Neuronal stem cell (in vitro differentiated cells): ENCODE results near the gene BPHL.
"Not testable (repeated sequence)": the region's sequence is repeated elsewhere in the genome, so short reads cannot be mapped to it uniquely, and the experiment has no call there.

ENCODE experiments used
- DNase-seq: peaks from one replicate; pipeline ENCODE4 v3.0.0-alpha.2; 2013; ENCODE audit warnings: low spot score
- H2AFZ ChIP-seq: one replicate; pipeline ENCODE4 v1.6.1; 2013; ENCODE audit warnings: mild to moderate bottlenecking, low read length, inconsistent platforms
- H2AK5ac ChIP-seq: 2 replicates; pipeline ENCODE4 v1.6.1; 2013; ENCODE audit warnings: low read depth, mild to moderate bottlenecking, inconsistent platforms, low read length, moderate library complexity, mixed read lengths
- H2BK120ac ChIP-seq: 2 replicates; pipeline ENCODE4 v1.6.1; 2013; ENCODE audit warnings: low read depth, mild to moderate bottlenecking, inconsistent platforms, low read length, moderate library complexity, mixed read lengths
- H2BK12ac ChIP-seq: one replicate; pipeline ENCODE4 v1.6.1; 2013; ENCODE audit warnings: low read length, inconsistent platforms
- H2BK15ac ChIP-seq: 2 replicates; pipeline ENCODE4 v1.6.1; 2013; ENCODE audit warnings: mild to moderate bottlenecking, low read length, inconsistent platforms, mixed read lengths
- H2BK5ac ChIP-seq: one replicate; pipeline ENCODE4 v1.6.1; 2013; ENCODE audit warnings: inconsistent platforms, mild to moderate bottlenecking, low read length, moderate library complexity
- H3K14ac ChIP-seq: one replicate; pipeline ENCODE4 v1.6.1; 2013; ENCODE audit warnings: low read length, inconsistent platforms
- H3K18ac ChIP-seq: 2 replicates; pipeline ENCODE4 v1.6.1; 2013; ENCODE audit warnings: low read length, inconsistent platforms
- H3K23ac ChIP-seq: 2 replicates; pipeline ENCODE4 v1.6.1; 2013; ENCODE audit warnings: low read depth, mild to moderate bottlenecking, mixed read lengths, low read length, inconsistent platforms; ENCODE audit not compliant: poor library complexity
- H3K27ac ChIP-seq: replicated peaks from 3 replicates; pipeline ENCODE4 v1.5.1; 2013; ENCODE audit warnings: low read length, inconsistent platforms
- H3K27me3 ChIP-seq, 3 experiments: 2 replicates each; pipeline ENCODE4 v1.6.1; 2013; ENCODE audit warnings: low read length in 3 of 3, mild to moderate bottlenecking in 2 of 3, inconsistent platforms in 1 of 3, low read depth in 1 of 3, mixed read lengths in 1 of 3, moderate library complexity in 1 of 3; ENCODE audit not compliant: control insufficient read depth in 3 of 3, insufficient read depth in 3 of 3
- H3K36me3 ChIP-seq, 2 donors: replicated peaks in 1 of 2; 2 replicates each; pipeline ENCODE4 v1.6.1; 2013; ENCODE audit warnings: low read length in 2 of 2; ENCODE audit not compliant: control insufficient read depth in 2 of 2, insufficient read depth in 2 of 2
- H3K4ac ChIP-seq: 2 replicates; pipeline ENCODE4 v1.6.1; 2013; ENCODE audit warnings: inconsistent platforms, mild to moderate bottlenecking, low read length, moderate library complexity
- H3K4me1 ChIP-seq, 2 donors: 1 replicate in 1 of 2; 2 replicates in 1 of 2; pipeline ENCODE4 v1.6.1; 2013; ENCODE audit warnings: low read length in 2 of 2, low read depth in 1 of 2; ENCODE audit not compliant: control insufficient read depth in 2 of 2, insufficient read depth in 1 of 2
- H3K4me2 ChIP-seq: one replicate; pipeline ENCODE4 v1.6.1; 2013; ENCODE audit warnings: mild to moderate bottlenecking, low read length, inconsistent platforms; ENCODE audit not compliant: insufficient read depth, poor library complexity, severe bottlenecking
- H3K4me3 ChIP-seq, 2 donors: 2 replicates each; pipeline ENCODE4 v1.5.1; 2013; ENCODE audit warnings: low read length in 2 of 2, mild to moderate bottlenecking in 2 of 2, inconsistent platforms in 1 of 2, moderate library complexity in 1 of 2
- H3K79me1 ChIP-seq: one replicate; pipeline ENCODE4 v1.6.1; 2013; ENCODE audit warnings: low read depth, mild to moderate bottlenecking, inconsistent platforms, low read length, moderate library complexity
- H3K9ac ChIP-seq: one replicate; pipeline ENCODE4 v1.6.1; 2013; ENCODE audit warnings: mild to moderate bottlenecking, low read depth, low read length, inconsistent platforms; ENCODE audit not compliant: poor library complexity
- H3K9me3 ChIP-seq, 2 donors: replicated peaks in 1 of 2; 2 replicates each; pipeline versions ENCODE3 to v1.6.1; 2013; ENCODE audit warnings: low read length in 2 of 2, mild to moderate bottlenecking in 2 of 2, inconsistent platforms in 1 of 2, low read depth in 1 of 2, mixed read lengths in 1 of 2, moderate library complexity in 1 of 2; ENCODE audit not compliant: control insufficient read depth in 2 of 2, insufficient read depth in 1 of 2
- H4K8ac ChIP-seq: one replicate; pipeline ENCODE4 v1.6.1; 2013; ENCODE audit warnings: low read depth, mild to moderate bottlenecking, inconsistent platforms, low read length, moderate library complexity
- H4K91ac ChIP-seq: one replicate; pipeline ENCODE4 v1.6.1; 2013; ENCODE audit warnings: low read length, low read depth, mild to moderate bottlenecking, inconsistent platforms; ENCODE audit not compliant: poor library complexity
- WGBS, 2 donors: extraction: QIAGEN DNeasy Blood & Tissue Kit; methylation state at CpG; one replicate each; pipeline ENCODE4 v1.1.7; 2013; ENCODE audit warnings: missing lambda C conversion rate in 2 of 2, mixed read lengths in 1 of 2; ENCODE audit not compliant: insufficient read length in 2 of 2, insufficient replicate concordance in 1 of 2; ENCODE audit errors: extremely low coverage in 2 of 2; 5-methylcytosine and 5-hydroxymethylcytosine counted together

BPHL gene

GRCh38 chr6:3195695-3196497 lies 77.4 kb downstream of the BPHL start:
- Histone ChIP-seq H2BK120ac (no peak overlapping the region), H3K4me2 (no peak overlapping the region), H3K18ac (peak overlapping the region; percentile 76), H2BK5ac (no peak overlapping the region), H3K79me1 (no peaks in the 10 kb centered on the region), H4K8ac (no peak overlapping the region), H3K9ac (peak overlapping the region; percentile 64), H3K23ac (no peak overlapping the region), H3K27ac (no peak overlapping the region), H3K4ac (no peak overlapping the region), H3K4me1 (peaks cover 20 to 25% of the 10 kb centered on the region in 2 donors), H3K4me3 (peak overlapping the region in 1 of 2 donors; percentile 60), H4K91ac (no peak overlapping the region), H3K27me3 (no peaks in the 10 kb centered on the region), H2BK15ac (no peak overlapping the region), H2AK5ac (no peak overlapping the region), H2AFZ (peak overlapping the region; percentile 78), H3K9me3 (peaks cover 4% of the 10 kb centered on the region in 2 donors), H3K36me3 (peaks cover 0 to 5% of the 10 kb centered on the region in 2 donors), H2BK12ac (peak overlapping the region; percentile 79), H3K14ac (no peak overlapping the region)
- DNase-seq: no peak
- WGBS, 2 donors: no CpG with 5 or more reads among the region's 16 CpGs

GRCh38 chr6:3196770-3197169 lies 78.3 kb downstream of the BPHL start:
- H3K27ac ChIP-seq: no peak overlapping the region
- H4K91ac ChIP-seq: no peak overlapping the region
- peaks cover 20 to 25% of the 10 kb centered on the region in 2 donors for H3K4me1 ChIP-seq
- peaks cover 0 to 3% of the 10 kb centered on the region in 2 donors for H3K9me3 ChIP-seq
- H3K27me3 ChIP-seq: no peaks in the 10 kb centered on the region
- no peak overlapping the region for H4K8ac ChIP-seq
- no peak overlapping the region for H3K18ac ChIP-seq
- H3K4ac ChIP-seq: no peak overlapping the region
- H2AFZ ChIP-seq: no peak overlapping the region
- WGBS, 2 donors: no CpG with 5 or more reads among the region's 5 CpGs
- H3K14ac ChIP-seq: no peak overlapping the region
- H3K23ac ChIP-seq: no peak overlapping the region
- DNase-seq: no peak
- no peak overlapping the region for H3K4me2 ChIP-seq
- H2BK15ac ChIP-seq: no peak overlapping the region
- no peaks in the 10 kb centered on the region for H3K79me1 ChIP-seq
- H2BK5ac ChIP-seq: no peak overlapping the region
- H3K9ac ChIP-seq: no peak overlapping the region
- no peaks in the 10 kb centered on the region for H3K36me3 ChIP-seq
- no peak overlapping the region for H3K4me3 ChIP-seq
- no peak overlapping the region for H2BK120ac ChIP-seq
- H2BK12ac ChIP-seq: no peak overlapping the region
- H2AK5ac ChIP-seq: no peak overlapping the region

- not testable (repeated sequence) for H3K9ac ChIP-seq, H3K23ac ChIP-seq, H2BK12ac ChIP-seq, H3K27me3 ChIP-seq, H4K91ac ChIP-seq, H4K8ac ChIP-seq, H3K14ac ChIP-seq, H3K36me3 ChIP-seq, H3K79me1 ChIP-seq, H3K18ac ChIP-seq, H3K4me3 ChIP-seq, H2BK5ac ChIP-seq, H2BK120ac ChIP-seq, H2BK15ac ChIP-seq, DNase-seq, H3K4me2 ChIP-seq, H2AK5ac ChIP-seq, H3K27ac ChIP-seq, H2AFZ ChIP-seq, H3K9me3 ChIP-seq, H3K4ac ChIP-seq
- no CpG with 5 or more reads among the region's 5 CpGs for WGBS, 2 donors
- H3K4me1 ChIP-seq: peaks cover 20 to 25% of the 10 kb centered on the region in 2 donors
Measured at GRCh38 chr6:3197734-3198133, 79.2 kb downstream of the BPHL start.

GRCh38 chr6:3199382-3199781 lies 80.9 kb downstream of the BPHL start:
- no CpG with 5 or more reads among the region's 5 CpGs for WGBS, 2 donors
- Histone ChIP-seq H3K4ac (no peak overlapping the region), H3K14ac (no peak overlapping the region)

More at GRCh38 chr6:3199382-3199781, 80.9 kb downstream of the BPHL start:
- Histone ChIP-seq H3K23ac (no peak overlapping the region), H3K4me2 (no peak overlapping the region), H3K9ac (no peak overlapping the region), H3K9me3 (peaks cover 0 to 3% of the 10 kb centered on the region in 2 donors), H2BK15ac (no peak overlapping the region), H2BK12ac (no peak overlapping the region), H4K91ac (no peak overlapping the region), H3K4me1 (peaks cover 7 to 16% of the 10 kb centered on the region in 2 donors), H2BK120ac (no peak overlapping the region), H3K27me3 (no peaks in the 10 kb centered on the region), H3K36me3 (no peaks in the 10 kb centered on the region), H3K27ac (no peak overlapping the region), H2AFZ (no peak overlapping the region), H4K8ac (no peak overlapping the region), H3K4me3 (no peak overlapping the region), H3K79me1 (no peaks in the 10 kb centered on the region), H3K18ac (no peak overlapping the region), H2BK5ac (no peak overlapping the region), H2AK5ac (no peak overlapping the region)
- no peak for DNase-seq
